H1 (cell line): ENCODE results near the gene SLC7A8. TPM values are rescaled to one million over a fixed set of nuclear protein-coding genes. Genes with fewer than 3 reads are reported as not detected.

ENCODE experiments used
- KDM5A ChIP-seq: fragments of 200-600 bp; IDR thresholded peaks from 2 replicates; pipeline ENCODE4 v1.7.1; 2012; ENCODE audit warnings: mild to moderate bottlenecking, low read length, inconsistent platforms, mixed read lengths
- POLR2AphosphoS5 ChIP-seq: IDR thresholded peaks from 2 replicates; pipeline ENCODE4 v1.6.1; 2011; ENCODE audit warnings: low read depth, low read length
- RNF2 ChIP-seq: fragments of 200-900, 300-1000 bp; sonication (generic); IDR thresholded peaks from 2 replicates; pipeline ENCODE4 v1.7.1; 2016; ENCODE audit warnings: borderline replicate concordance, low read depth, mild to moderate bottlenecking, antibody characterized with exemption, low read length; ENCODE audit not compliant: poor library complexity, severe bottlenecking; ENCODE audit errors: missing control alignments
- TCF12 ChIP-seq: IDR thresholded peaks from 2 replicates; pipeline ENCODE4 v1.6.1; 2011; ENCODE audit warnings: low read depth, mild to moderate bottlenecking, low read length
- polyA plus RNA-seq, 7 experiments: library from polyadenylated mRNA; depleted of rRNA in 3 of 7; stranded (reverse) in 5 of 7; unstranded in 2 of 7; fragments of >200 nt in 5 of 7; fragments of 200-250 nt in 2 of 7; gene quantifications; 1 replicate in 5 of 7; 2 replicates in 1 of 7; 4 replicates in 1 of 7; pipeline versions ENCODE4 v1.2.1 to v1.2.3, GENCODE V29; 2011 to 2013; ENCODE audit warnings: missing spikeins in 2 of 7, mixed read lengths in 2 of 7
- total RNA-seq: library from RNA; stranded (reverse); fragmentation: NEBNext Ultra II Directional; extraction: Animal tissue kit (Norgen Biotek cat#: 25700); gene quantifications from 2 replicates; pipeline ENCODE4 v1.2.1, GENCODE V29; 2021
- TF ChIP-seq, protein P1 (sequence below): IDR thresholded peaks from 2 replicates; pipeline ENCODE4 v1.6.1; 2012; ENCODE audit warnings: inconsistent platforms

The SLC7A8 gene
- total and polyA plus RNA-seq, 2 of the 8 experiments (the other 6 are each of a cell fraction or from before 2014, with no cell fraction given), result 182 to 204 TPM

DNA sequence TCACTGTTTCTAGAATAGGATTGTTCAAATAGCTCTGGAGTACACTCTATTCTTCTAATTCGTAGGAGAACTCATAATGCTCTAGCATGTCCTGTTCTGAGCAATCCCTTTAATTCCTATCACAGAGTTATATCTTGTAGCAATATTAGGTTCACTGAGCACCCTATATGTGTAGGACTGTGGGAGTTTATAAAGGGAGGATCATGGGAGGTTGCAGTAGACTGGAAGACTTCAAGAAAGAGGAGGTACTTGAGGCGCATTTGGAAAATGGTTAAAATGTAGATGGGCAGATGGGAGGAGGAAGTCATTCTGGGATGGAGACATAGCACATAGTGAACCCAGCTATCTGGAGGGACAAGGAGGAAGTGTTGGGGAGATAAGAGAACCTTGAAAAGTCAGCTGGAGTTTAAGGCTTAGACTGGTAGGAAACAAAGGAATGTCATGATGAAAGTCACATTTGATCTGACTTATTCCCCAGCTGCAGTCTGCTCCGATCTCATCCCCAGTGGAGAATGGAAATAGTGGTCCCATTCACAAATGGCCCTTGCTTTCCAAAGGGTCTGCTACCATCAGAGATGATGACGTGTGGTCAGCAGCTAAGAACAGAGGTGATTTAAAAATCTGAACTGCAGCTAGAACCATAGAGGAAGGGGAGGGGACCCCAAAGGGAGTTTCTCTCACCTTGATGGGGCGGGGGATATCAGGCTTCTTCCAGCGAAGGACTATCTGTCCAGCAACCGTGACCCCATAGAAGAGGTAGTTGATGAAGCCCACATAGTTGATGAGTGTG, 54.3 kb downstream of the SLC7A8 start (continued):
- TF ChIP-seq TCF12 (no peak), RNF2 (no peak), KDM5A (no peak), POLR2AphosphoS5 (no peak)
- TF ChIP-seq, protein P1, sequence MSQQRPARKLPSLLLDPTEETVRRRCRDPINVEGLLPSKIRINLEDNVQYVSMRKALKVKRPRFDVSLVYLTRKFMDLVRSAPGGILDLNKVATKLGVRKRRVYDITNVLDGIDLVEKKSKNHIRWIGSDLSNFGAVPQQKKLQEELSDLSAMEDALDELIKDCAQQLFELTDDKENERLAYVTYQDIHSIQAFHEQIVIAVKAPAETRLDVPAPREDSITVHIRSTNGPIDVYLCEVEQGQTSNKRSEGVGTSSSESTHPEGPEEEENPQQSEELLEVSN, result no peak
- TF ChIP-seq, all 59 proteins: peak for 0
